Right lobe of liver (tissue), 6 donors: Measurements from ENCODE around the gene NRXN3. TPM values are rescaled to one million over a fixed set of nuclear protein-coding genes. Genes with fewer than 3 reads are reported as not detected.

Experiments
- ATAC-seq, 4 donors: fragments of 200-7000 bp; cut with Tn5 transposase; one replicate each; pipeline ENCODE4 v1.9.1; 2020; ENCODE audit warnings: mild to moderate bottlenecking in 4 of 4, moderate library complexity in 4 of 4
- DNase-seq, 3 donors: peaks; one replicate each; pipeline ENCODE4 v3.0.0-alpha.2; 2020
- H3K27ac ChIP-seq, 3 donors: fragments of 200-600 bp; one replicate each; pipeline ENCODE4 v1.8.0; 2022
- H3K27me3 ChIP-seq, 2 donors: fragments of 200-600 bp; one replicate each; pipeline ENCODE4 v1.8.0; 2022
- H3K36me3 ChIP-seq, 4 donors: fragments of 200-600 bp; sonication (generic) in 1 of 4; one replicate each; pipeline versions ENCODE4 v1.5.1 to v1.8.0; 2017 to 2022; ENCODE audit warnings: control low read depth in 1 of 4
- H3K4me1 ChIP-seq, 4 donors: fragments of 200-600 bp; sonication (generic) in 1 of 4; one replicate each; pipeline versions ENCODE4 v1.5.1 to v1.8.0; 2017 to 2022; ENCODE audit warnings: control low read depth in 1 of 4
- H3K4me3 ChIP-seq, 3 donors: fragments of 200-600 bp; one replicate each; pipeline ENCODE4 v1.8.0; 2022
- H3K9me3 ChIP-seq, 4 donors: fragments of 200-600 bp; sonication (generic) in 1 of 4; one replicate each; pipeline versions ENCODE4 v1.5.1 to v1.8.0; 2017 to 2022; ENCODE audit warnings: control low read depth in 1 of 4
- CTCF ChIP-seq, 4 donors: fragments of 200-600 bp in 3 of 4; fragments of 450-650 bp in 1 of 4; IDR thresholded peaks; one replicate each; pipeline versions ENCODE4 v1.5.1 to v1.8.0; 2016 to 2022; ENCODE audit warnings: antibody characterized with exemption in 4 of 4, mild to moderate bottlenecking in 2 of 4
- POLR2A ChIP-seq: fragments of 450-650 bp; IDR thresholded peaks from one replicate; pipeline ENCODE4 v1.6.1; 2017; ENCODE audit warnings: antibody characterized with exemption, mild to moderate bottlenecking
- WGBS: methylation state at CpG from one replicate; pipeline ENCODE4 v1.1.6; 2018; ENCODE audit warnings: low coverage, low lambda C conversion rate; ENCODE audit not compliant: insufficient coverage; ENCODE audit errors: missing lambda C conversion rate; 5-methylcytosine and 5-hydroxymethylcytosine counted together
- intact Hi-C, 2 donors: fragments of 100-400 bp; cut with DNase I; formaldehyde crosslinking; loops; one replicate each; pipeline versions ENCODE4 v1.11.2 to v1.14.1; 2022
- total RNA-seq, 6 experiments: library from RNA; depleted of rRNA in 2 of 6; stranded (reverse); fragments of >200 nt in 2 of 6; fragmentation: NEBNext Ultra II Directional in 3 of 6; extraction: Animal tissue kit (Norgen Biotek cat#: 25700) in 3 of 6; gene quantifications; one replicate each; pipeline versions ENCODE4 v1.1.0 to v1.2.4, GENCODE V29; 2016 to 2023
- donor health status: DM: no; HTN: yes; CAD: no.
- donor health status: DM: no; HTN: no; CAD: no.
- donor health status: DM: no; HTN: no; CAD: no.
- donor health status: DM: no; HTN: yes; CAD: no.
- donor health status: DM: no; HTN: yes; CAD: no.

NRXN3 gene
- total RNA-seq, 6 experiments from 2014 or later, result 0.06 to 0.51 (median 0.23) TPM; not detected in 1

- DNase-seq (no peak), ATAC-seq (no peak)
- no peak overlapping the region for H3K27ac ChIP-seq
- TF ChIP-seq POLR2A, result no peak
- TF ChIP-seq CTCF (IDR thresholded peaks at IDR 0.05), result no peak
- peaks cover 0 to 45% (median 12%) of the 10 kb centered on the region in 4 donors for H3K4me1 ChIP-seq
- no peaks in the 10 kb centered on the region for H3K36me3 ChIP-seq
- H3K4me3 ChIP-seq, result no peak overlapping the region
- intact Hi-C loops, result no loop called here
- H3K9me3 ChIP-seq, result no peaks in the 10 kb centered on the region
- no peaks in the 10 kb centered on the region for H3K27me3 ChIP-seq
Measured at GRCh38 chr14:79840103-79840502, 1669.9 kb downstream of the NRXN3 start.

- TF ChIP-seq POLR2A (no peak), CTCF (IDR thresholded peaks at IDR 0.05) (no peak)
- intact Hi-C loops, result no loop called here
- no peaks in the 10 kb centered on the region for H3K36me3 ChIP-seq
- no peak for ATAC-seq
- DNase-seq, result no peak
- 29% methylated on average over 2 of the region's 2 CpGs for WGBS
- no peak overlapping the region for H3K4me3 ChIP-seq
- H3K27me3 ChIP-seq, result no peaks in the 10 kb centered on the region
- H3K9me3 ChIP-seq, result no peaks in the 10 kb centered on the region
- peaks cover 0 to 45% (median 12%) of the 10 kb centered on the region in 4 donors for H3K4me1 ChIP-seq
- H3K27ac ChIP-seq, result peak overlapping the region in 2 of 3 donors; percentile 39 to 65
Measured at GRCh38 chr14:79840831-79841230, 1670.7 kb downstream of the NRXN3 start.

GRCh38 chr14:79841433-79841832, 1671.3 kb downstream of the NRXN3 start:
- DNase-seq (peak; percentile 47 to 62 (median 49)), ATAC-seq (peak; percentile 83 to 96 (median 90))
- Histone ChIP-seq H3K27me3 (no peaks in the 10 kb centered on the region), H3K4me1 (peaks cover 0 to 45% (median 12%) of the 10 kb centered on the region in 4 donors), H3K36me3 (no peaks in the 10 kb centered on the region), H3K27ac (peak overlapping the region in 2 of 3 donors; percentile 53 to 65), H3K4me3 (peak overlapping the region in 1 of 3 donors; percentile 15), H3K9me3 (no peaks in the 10 kb centered on the region)
- WGBS, result 16% methylated on average over 3 of the region's 3 CpGs
- intact Hi-C loops, result no loop called here
- TF ChIP-seq CTCF (IDR thresholded peaks at IDR 0.05) (no peak), POLR2A (no peak)

GRCh38 chr14:79842270-79842669, 1672.1 kb downstream of the NRXN3 start:
- DNase-seq (peak in 1 of 3 donors; percentile 48), ATAC-seq (peak; percentile 69 to 96 (median 70))
- Histone ChIP-seq H3K27ac (peak overlapping the region; percentile 25 to 65 (median 53)), H3K9me3 (no peaks in the 10 kb centered on the region), H3K36me3 (no peaks in the 10 kb centered on the region), H3K4me3 (no peak overlapping the region), H3K27me3 (no peaks in the 10 kb centered on the region), H3K4me1 (peaks cover 0 to 36% (median 12%) of the 10 kb centered on the region in 4 donors)
- intact Hi-C loops, result no loop called here
- TF ChIP-seq CTCF (IDR thresholded peaks at IDR 0.05), result no peak
- no peak for TF ChIP-seq POLR2A
- 31% methylated on average over 3 of the region's 3 CpGs for WGBS
